OCI-LY7 (cell line): ENCODE measurements around the gene ABCC12. TPM values are rescaled to one million over a fixed set of nuclear protein-coding genes. Genes with fewer than 3 reads are reported as not detected.

Experiments used
- BruUV-seq: library from RNA; stranded (reverse); fragments of 400-500 nt; replicated peaks from 2 replicates; lab custom pipeline; 2021; lab: Mats Ljungman, UMichigan
- CTCF ChIA-PET: fragments of 300-600 bp; sonication (Branson Sonifier 250); formaldehyde crosslinking; loops from one replicate; lab custom pipeline; 2022; ENCODE audit warnings: antibody characterized with exemption; ENCODE audit not compliant: unreplicated experiment; lab: Charles Lee
- POLR2A ChIA-PET: fragments of 300-600 bp; sonication (Branson Sonifier 250); formaldehyde crosslinking; loops from one replicate; lab custom pipeline; 2022; ENCODE audit warnings: antibody characterized with exemption; lab: Charles Lee
- DNase-seq: peaks from one replicate; pipeline ENCODE4 v3.0.0-alpha.2; 2015; ENCODE audit warnings: low spot score
- H2AFZ ChIP-seq: fragments of 200-600 bp; sonication (generic), shearing (Covaris generic); 2 replicates; pipeline ENCODE4 v1.6.1; 2014; ENCODE audit warnings: mild to moderate bottlenecking, antibody characterized with exemption, low read length, moderate library complexity
- H3K27ac ChIP-seq: fragments of 200-600 bp; sonication (generic); 2 replicates; pipeline ENCODE4 v1.5.1; 2014; ENCODE audit warnings: mixed run types, low read depth, mild to moderate bottlenecking, moderate library complexity, low read length, inconsistent platforms; ENCODE audit not compliant: poor library complexity, severe bottlenecking
- H3K36me3 ChIP-seq: fragments of 200-600 bp; sonication (generic); 2 replicates; pipeline ENCODE4 v1.6.1; 2014; ENCODE audit warnings: mild to moderate bottlenecking, antibody characterized with exemption, low read length, moderate library complexity, mixed read lengths; ENCODE audit not compliant: insufficient read depth
- H3K4me1 ChIP-seq: fragments of 200-600 bp; sonication (generic); 2 replicates; pipeline ENCODE4 v1.5.1; 2014; ENCODE audit warnings: mild to moderate bottlenecking, low read length; ENCODE audit not compliant: insufficient read depth, poor library complexity, severe bottlenecking
- H3K4me2 ChIP-seq: fragments of 200-600 bp; sonication (generic); 2 replicates; pipeline ENCODE4 v1.6.1; 2014; ENCODE audit warnings: mild to moderate bottlenecking, low read length
- H3K4me3 ChIP-seq: fragments of 200-600 bp; sonication (generic); 2 replicates; pipeline ENCODE4 v1.5.1; 2014; ENCODE audit warnings: mild to moderate bottlenecking, low read depth, low read length; ENCODE audit not compliant: poor library complexity, severe bottlenecking
- H3K79me2 ChIP-seq: fragments of 200-600 bp; sonication (generic); 2 replicates; pipeline ENCODE4 v1.6.1; 2016; ENCODE audit warnings: low read depth, mild to moderate bottlenecking, low read length, moderate library complexity, mixed read lengths; ENCODE audit not compliant: insufficient read depth
- H3K9me2 ChIP-seq: fragments of 200-600 bp; sonication (generic); 2 replicates; pipeline ENCODE4 v1.6.1; 2016; ENCODE audit warnings: mild to moderate bottlenecking, low read length, mixed read lengths; ENCODE audit not compliant: insufficient read depth
- H3K9me3 ChIP-seq: fragments of 200-600 bp; sonication (generic); 2 replicates; pipeline ENCODE4 v1.6.1; 2014; ENCODE audit warnings: mild to moderate bottlenecking, mixed run types, low read length, mixed read lengths
- H4K20me1 ChIP-seq: fragments of 200-600 bp; sonication (generic); 2 replicates; pipeline ENCODE4 v1.6.1; 2014; ENCODE audit warnings: mild to moderate bottlenecking, antibody characterized with exemption, low read length, moderate library complexity, mixed read lengths; ENCODE audit not compliant: insufficient read depth
- EZH2phosphoT487 ChIP-seq: fragments of 200-600 bp; sonication (generic); IDR thresholded peaks from 2 replicates; pipeline ENCODE4 v1.6.1; 2018; ENCODE audit warnings: low read depth, borderline replicate concordance, mild to moderate bottlenecking, mixed run types, antibody characterized with exemption, low read length, moderate library complexity, mixed read lengths
- intact Hi-C: fragments of 100-400 bp; cut with micrococcal nuclease; formaldehyde crosslinking; loops from one replicate; pipeline ENCODE4 v1.10.0; 2022; ENCODE audit not compliant: unreplicated experiment
- total RNA-seq, 2 experiments: library from RNA; depleted of rRNA in 1 of 2; stranded (reverse); fragments of >200 nt in 1 of 2; shearing (Covaris generic) in 1 of 2; gene quantifications; 2 replicates each; pipeline ENCODE4 v1.2.3, GENCODE V29; 2014 to 2022
- TF ChIP-seq, protein P1 (sequence below): fragments of 200-600 bp; sonication (generic); conservative IDR thresholded peaks from 2 replicates; pipeline ENCODE4 v1.5.1; 2014; ENCODE audit warnings: mild to moderate bottlenecking, antibody characterized with exemption, low read length, moderate library complexity, mixed read lengths

Gene ABCC12
- total RNA-seq, 2 experiments from 2014 or later, result not detected

DNA sequence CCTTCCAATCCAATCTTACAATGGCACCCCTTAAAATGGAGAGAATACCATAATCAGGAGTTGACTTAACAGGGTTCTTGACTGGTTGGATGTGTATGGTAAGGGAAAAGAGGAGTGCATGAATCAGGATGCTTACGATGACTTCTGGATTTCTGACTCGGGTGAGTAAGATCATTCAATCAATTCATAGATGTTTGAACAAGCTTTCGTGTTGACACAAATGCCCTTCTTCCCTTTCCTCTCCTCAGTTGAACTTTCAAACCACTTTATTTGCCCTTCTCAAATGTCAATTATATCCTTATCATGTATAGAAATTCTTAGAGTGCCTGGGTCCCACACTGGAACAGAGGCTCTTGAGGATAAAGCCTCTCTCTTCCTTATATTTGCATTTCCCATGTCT lies 25.9 kb downstream of the ABCC12 start:
- intact Hi-C loops, result no loop called here
- no peak for DNase-seq
- TF ChIP-seq, protein P1, sequence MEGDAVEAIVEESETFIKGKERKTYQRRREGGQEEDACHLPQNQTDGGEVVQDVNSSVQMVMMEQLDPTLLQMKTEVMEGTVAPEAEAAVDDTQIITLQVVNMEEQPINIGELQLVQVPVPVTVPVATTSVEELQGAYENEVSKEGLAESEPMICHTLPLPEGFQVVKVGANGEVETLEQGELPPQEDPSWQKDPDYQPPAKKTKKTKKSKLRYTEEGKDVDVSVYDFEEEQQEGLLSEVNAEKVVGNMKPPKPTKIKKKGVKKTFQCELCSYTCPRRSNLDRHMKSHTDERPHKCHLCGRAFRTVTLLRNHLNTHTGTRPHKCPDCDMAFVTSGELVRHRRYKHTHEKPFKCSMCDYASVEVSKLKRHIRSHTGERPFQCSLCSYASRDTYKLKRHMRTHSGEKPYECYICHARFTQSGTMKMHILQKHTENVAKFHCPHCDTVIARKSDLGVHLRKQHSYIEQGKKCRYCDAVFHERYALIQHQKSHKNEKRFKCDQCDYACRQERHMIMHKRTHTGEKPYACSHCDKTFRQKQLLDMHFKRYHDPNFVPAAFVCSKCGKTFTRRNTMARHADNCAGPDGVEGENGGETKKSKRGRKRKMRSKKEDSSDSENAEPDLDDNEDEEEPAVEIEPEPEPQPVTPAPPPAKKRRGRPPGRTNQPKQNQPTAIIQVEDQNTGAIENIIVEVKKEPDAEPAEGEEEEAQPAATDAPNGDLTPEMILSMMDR, result no peak
- TF ChIP-seq EZH2phosphoT487, result no peak

DNA sequence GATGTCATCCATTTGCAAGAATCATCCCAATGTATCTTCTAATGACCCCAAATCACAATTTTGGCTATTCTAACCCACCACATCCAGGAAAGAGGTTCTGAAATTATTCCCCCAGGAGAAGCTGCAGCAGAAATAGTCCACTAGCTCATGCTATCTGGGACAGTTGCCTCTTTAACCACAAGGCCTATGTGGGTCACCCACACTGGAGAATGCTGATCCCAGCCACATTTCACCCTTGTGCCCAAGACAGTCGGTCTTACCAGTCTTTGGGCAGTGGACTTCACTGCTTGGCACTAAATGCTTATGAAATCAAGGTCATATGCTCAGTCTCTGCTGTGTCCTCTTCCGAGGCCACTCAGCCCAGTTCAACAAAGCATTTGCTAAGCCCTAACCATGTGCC lies 27.0 kb downstream of the ABCC12 start:
- CTCF ChIA-PET, result no interaction called here
- intact Hi-C loops, result no loop called here

More for the DNA sequence above, 25.9 kb downstream of the ABCC12 start:
- ChIA-PET POLR2A (no interaction called here), CTCF (no interaction called here)
- Histone ChIP-seq H3K36me3 (no peaks in the 10 kb centered on the region), H3K4me2 (no peak overlapping the region), H3K4me3 (no peak overlapping the region), H3K9me2 (no peaks in the 10 kb centered on the region), H3K27ac (no peak overlapping the region), H3K9me3 (no peaks in the 10 kb centered on the region), H3K4me1 (no peaks in the 10 kb centered on the region), H4K20me1 (no peaks in the 10 kb centered on the region), H3K79me2 (no peaks in the 10 kb centered on the region), H2AFZ (no peak overlapping the region)
- no TSS peak for BruUV-seq

More for the DNA sequence above, 27.0 kb downstream of the ABCC12 start:
- DNase-seq, result no peak
- Histone ChIP-seq H3K27ac (no peak overlapping the region), H3K79me2 (no peaks in the 10 kb centered on the region), H3K4me2 (no peak overlapping the region), H2AFZ (no peak overlapping the region), H3K9me2 (no peaks in the 10 kb centered on the region), H3K9me3 (no peaks in the 10 kb centered on the region), H3K4me3 (no peak overlapping the region), H4K20me1 (no peaks in the 10 kb centered on the region), H3K36me3 (no peaks in the 10 kb centered on the region), H3K4me1 (no peaks in the 10 kb centered on the region)
- BruUV-seq, result no TSS peak
- POLR2A ChIA-PET, result no interaction called here
- TF ChIP-seq EZH2phosphoT487, result no peak
- TF ChIP-seq, protein P1, result no peak
